Astrocyte (in vitro differentiated cells and primary cell): ENCODE measurements around the gene LMO1. TPM values are rescaled to one million over a fixed set of nuclear protein-coding genes. Genes with fewer than 3 reads are reported as not detected.

Experiments used
- DNase-seq: peaks from one replicate; pipeline ENCODE4 v3.0.0-alpha.2; 2010; ENCODE audit warnings: low read depth
- FAIRE-seq: peaks from 2 replicates; lab custom pipeline; 2011; peaks lifted over from hg19 to GRCh38; lab: Jason Lieb, UNC
- H2AFZ ChIP-seq: 2 replicates; pipeline ENCODE4 v1.6.0; 2012; ENCODE audit warnings: low read depth, low read length, inconsistent platforms
- H3K27ac ChIP-seq: 2 replicates; pipeline ENCODE4 v1.5.1; 2011; ENCODE audit warnings: low read depth, low read length, inconsistent platforms
- H3K27me3 ChIP-seq: 2 replicates; pipeline ENCODE4 v1.6.0; 2011; ENCODE audit warnings: low read length, inconsistent platforms; ENCODE audit not compliant: insufficient read depth
- H3K36me3 ChIP-seq: 2 replicates; pipeline ENCODE4 v1.5.1; 2011; ENCODE audit warnings: low read length, inconsistent platforms; ENCODE audit not compliant: insufficient read depth
- H3K4me1 ChIP-seq: 2 replicates; pipeline ENCODE4 v1.5.1; 2011; ENCODE audit warnings: low read length, inconsistent platforms; ENCODE audit not compliant: insufficient read depth
- H3K4me2 ChIP-seq: 2 replicates; pipeline ENCODE4 v1.6.0; 2012; ENCODE audit warnings: low read length, inconsistent platforms
- H3K4me3 ChIP-seq: 2 replicates; pipeline ENCODE4 v1.5.1; 2011; ENCODE audit warnings: low read depth, mild to moderate bottlenecking, low read length, inconsistent platforms; ENCODE audit not compliant: insufficient read depth
- H3K79me2 ChIP-seq: 2 replicates; pipeline ENCODE4 v1.6.0; 2012; ENCODE audit warnings: mild to moderate bottlenecking, low read length, inconsistent platforms; ENCODE audit not compliant: insufficient read depth
- H3K9ac ChIP-seq: 2 replicates; pipeline ENCODE4 v1.6.0; 2012; ENCODE audit warnings: mild to moderate bottlenecking, low read length, inconsistent platforms
- H3K9me3 ChIP-seq: 2 replicates; pipeline ENCODE4 v1.5.1; 2012; ENCODE audit warnings: low read depth, mild to moderate bottlenecking, low read length, inconsistent platforms; ENCODE audit not compliant: insufficient read depth
- H4K20me1 ChIP-seq: 2 replicates; pipeline ENCODE4 v1.6.0; 2012; ENCODE audit warnings: low read length, inconsistent platforms; ENCODE audit not compliant: insufficient read depth
- H3K27ac Mint-ChIP-seq: one replicate; pipeline ENCODE4 v1.8.0; 2021; ENCODE audit warnings: mild to moderate bottlenecking, mixed read lengths; ENCODE audit not compliant: unreplicated experiment
- H3K27me3 Mint-ChIP-seq: one replicate; pipeline ENCODE4 v1.8.0; 2021; ENCODE audit warnings: low read depth, mixed read lengths; ENCODE audit not compliant: unreplicated experiment
- H3K36me3 Mint-ChIP-seq: one replicate; pipeline ENCODE4 v1.8.0; 2021; ENCODE audit warnings: low read depth, mixed read lengths; ENCODE audit not compliant: unreplicated experiment
- H3K4me1 Mint-ChIP-seq: one replicate; pipeline ENCODE4 v1.8.0; 2021; ENCODE audit warnings: low read depth, mixed read lengths; ENCODE audit not compliant: unreplicated experiment
- H3K4me3 Mint-ChIP-seq: one replicate; pipeline ENCODE4 v1.8.0; 2021; ENCODE audit warnings: mild to moderate bottlenecking, moderate library complexity, mixed read lengths; ENCODE audit not compliant: unreplicated experiment
- H3K9me3 Mint-ChIP-seq: one replicate; pipeline ENCODE4 v1.8.0; 2021; ENCODE audit warnings: mild to moderate bottlenecking, mixed read lengths; ENCODE audit not compliant: unreplicated experiment
- EZH2 ChIP-seq: IDR thresholded peaks from 2 replicates; pipeline ENCODE4 v1.6.1; 2012; ENCODE audit warnings: mild to moderate bottlenecking, low read length, inconsistent platforms; ENCODE audit not compliant: insufficient read depth
- total RNA-seq: library from RNA; stranded (reverse); gene quantifications from 2 replicates; pipeline ENCODE4 v1.2.1, GENCODE V29; 2021
- TF ChIP-seq, protein P1 (sequence below): IDR thresholded peaks from 2 replicates; pipeline ENCODE4 v1.5.1; 2011; ENCODE audit warnings: low read depth, mild to moderate bottlenecking, inconsistent platforms, low read length, moderate library complexity; ENCODE audit not compliant: insufficient read depth

The LMO1 gene
- total RNA-seq, 1 donor from 2014 or later, result 1.5 TPM

GRCh38 chr11:8307601-8308000 lies 43.9 kb upstream of the LMO1 start:
- no peak overlapping the region for H3K27ac Mint-ChIP-seq
- peaks cover 8% of the 10 kb centered on the region for H3K9me3 Mint-ChIP-seq
- H3K4me3 Mint-ChIP-seq, result no peak overlapping the region
- H3K27me3 Mint-ChIP-seq, result peaks cover 23% of the 10 kb centered on the region
- Histone ChIP-seq H3K9ac (no peak overlapping the region), H3K27ac (no peak overlapping the region), H3K4me3 (no peak overlapping the region), H2AFZ (no peak overlapping the region), H3K4me1 (no peaks in the 10 kb centered on the region), H3K4me2 (no peak overlapping the region), H3K79me2 (no peaks in the 10 kb centered on the region), H3K36me3 (no peaks in the 10 kb centered on the region), H4K20me1 (no peaks in the 10 kb centered on the region), H3K9me3 (no peaks in the 10 kb centered on the region), H3K27me3 (no peaks in the 10 kb centered on the region)
- FAIRE-seq, result no peak
- no peak for TF ChIP-seq EZH2
- TF ChIP-seq, protein P1, sequence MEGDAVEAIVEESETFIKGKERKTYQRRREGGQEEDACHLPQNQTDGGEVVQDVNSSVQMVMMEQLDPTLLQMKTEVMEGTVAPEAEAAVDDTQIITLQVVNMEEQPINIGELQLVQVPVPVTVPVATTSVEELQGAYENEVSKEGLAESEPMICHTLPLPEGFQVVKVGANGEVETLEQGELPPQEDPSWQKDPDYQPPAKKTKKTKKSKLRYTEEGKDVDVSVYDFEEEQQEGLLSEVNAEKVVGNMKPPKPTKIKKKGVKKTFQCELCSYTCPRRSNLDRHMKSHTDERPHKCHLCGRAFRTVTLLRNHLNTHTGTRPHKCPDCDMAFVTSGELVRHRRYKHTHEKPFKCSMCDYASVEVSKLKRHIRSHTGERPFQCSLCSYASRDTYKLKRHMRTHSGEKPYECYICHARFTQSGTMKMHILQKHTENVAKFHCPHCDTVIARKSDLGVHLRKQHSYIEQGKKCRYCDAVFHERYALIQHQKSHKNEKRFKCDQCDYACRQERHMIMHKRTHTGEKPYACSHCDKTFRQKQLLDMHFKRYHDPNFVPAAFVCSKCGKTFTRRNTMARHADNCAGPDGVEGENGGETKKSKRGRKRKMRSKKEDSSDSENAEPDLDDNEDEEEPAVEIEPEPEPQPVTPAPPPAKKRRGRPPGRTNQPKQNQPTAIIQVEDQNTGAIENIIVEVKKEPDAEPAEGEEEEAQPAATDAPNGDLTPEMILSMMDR, result no peak
- H3K4me1 Mint-ChIP-seq, result no peaks in the 10 kb centered on the region
- peaks cover 3% of the 10 kb centered on the region for H3K36me3 Mint-ChIP-seq
- DNase-seq, result no peak

- Histone ChIP-seq H2AFZ (no peak overlapping the region), H3K4me1 (no peaks in the 10 kb centered on the region), H3K36me3 (no peaks in the 10 kb centered on the region), H3K9me3 (no peaks in the 10 kb centered on the region), H3K27me3 (no peaks in the 10 kb centered on the region), H4K20me1 (no peaks in the 10 kb centered on the region), H3K4me2 (no peak overlapping the region), H3K79me2 (no peaks in the 10 kb centered on the region), H3K9ac (no peak overlapping the region), H3K27ac (no peak overlapping the region), H3K4me3 (no peak overlapping the region)
- peaks cover 14% of the 10 kb centered on the region for H3K27me3 Mint-ChIP-seq
- H3K27ac Mint-ChIP-seq, result no peak overlapping the region
- FAIRE-seq (no peak), DNase-seq (no peak)
- H3K36me3 Mint-ChIP-seq, result no peaks in the 10 kb centered on the region
- TF ChIP-seq, protein P1, result no peak
- no peak for TF ChIP-seq EZH2
- peaks cover 6% of the 10 kb centered on the region for H3K9me3 Mint-ChIP-seq
- no peak overlapping the region for H3K4me3 Mint-ChIP-seq
- no peaks in the 10 kb centered on the region for H3K4me1 Mint-ChIP-seq
These were observed 37.9 kb upstream of the LMO1 start for GRCh38 chr11:8301622-8302021.

GRCh38 chr11:8298801-8299786 lies 35.4 kb upstream of the LMO1 start:
- no peak overlapping the region for H3K27ac ChIP-seq
- no peaks in the 10 kb centered on the region for H3K9me3 ChIP-seq
- H3K4me1 ChIP-seq, result no peaks in the 10 kb centered on the region
- Mint-ChIP-seq H3K27ac (no peak overlapping the region), H3K9me3 (peaks cover 2% of the 10 kb centered on the region), H3K4me3 (no peak overlapping the region), H3K36me3 (no peaks in the 10 kb centered on the region), H3K27me3 (peaks cover 18% of the 10 kb centered on the region), H3K4me1 (no peaks in the 10 kb centered on the region)
- H3K27me3 ChIP-seq, result no peaks in the 10 kb centered on the region
- no peak overlapping the region for H3K9ac ChIP-seq
- no peak overlapping the region for H3K4me2 ChIP-seq
- no peaks in the 10 kb centered on the region for H3K36me3 ChIP-seq
- DNase-seq (no peak), FAIRE-seq (no peak)
- no peak overlapping the region for H3K4me3 ChIP-seq
- H4K20me1 ChIP-seq, result no peaks in the 10 kb centered on the region
- H3K79me2 ChIP-seq, result no peaks in the 10 kb centered on the region
- no peak overlapping the region for H2AFZ ChIP-seq
- TF ChIP-seq, protein P1, result no peak
- no peak for TF ChIP-seq EZH2
